K562 (cell line): ENCODE data around the gene ARFGEF3. TPM values are rescaled to one million over a fixed set of nuclear protein-coding genes. Genes with fewer than 3 reads are reported as not detected.

Experiments
- COPS2 ChIP-seq: fragments of 450-650 bp; conservative IDR thresholded peaks from 2 replicates; pipeline ENCODE4 v1.6.1; 2016; ENCODE audit warnings: mild to moderate bottlenecking, moderate library complexity
- DLX4 ChIP-seq: fragments of 250-450 bp; sonication (Bioruptor Pico); IDR thresholded peaks from 2 replicates; pipeline ENCODE4 v1.6.1; 2021; ENCODE audit warnings: mild to moderate bottlenecking
- GATAD2A ChIP-seq: fragments of 450-650 bp; IDR thresholded peaks from 2 replicates; pipeline ENCODE4 v1.6.1; 2017
- MEF2A ChIP-seq: IDR thresholded peaks from 2 replicates; pipeline ENCODE4 v1.6.1; 2011; ENCODE audit warnings: low read depth, mild to moderate bottlenecking, low read length, moderate library complexity; ENCODE audit not compliant: control insufficient read depth
- MEF2D ChIP-seq: conservative IDR thresholded peaks from 2 replicates; pipeline ENCODE4 v1.6.1; 2016; ENCODE audit warnings: low read depth, missing genetic modification characterization, missing compliant biosample characterization
- PRMT5 ChIP-seq: sonication (generic); formaldehyde crosslinking; IDR thresholded peaks from 2 replicates; pipeline ENCODE4 v1.5.0; 2020; ENCODE audit warnings: missing genetic modification reagents
- SIRT6 ChIP-seq: IDR thresholded peaks from one replicate; pipeline ENCODE4 v1.6.1; 2012; ENCODE audit warnings: low read depth, mild to moderate bottlenecking, control low read depth, inconsistent platforms, low read length, moderate library complexity
- SNRNP70 ChIP-seq: fragments of 200-400 bp; formaldehyde crosslinking; optimal IDR thresholded peaks from 2 replicates; pipeline ENCODE3; 2017; ENCODE audit warnings: low read depth, low read length
- ZNF165 ChIP-seq: fragments of 250-450 bp; sonication (Bioruptor Pico); IDR thresholded peaks from 2 replicates; pipeline ENCODE4 v1.4.0; 2020; ENCODE audit warnings: borderline replicate concordance
- ZNF436 ChIP-seq: fragments of 250-450, 450-650 bp; sonication (Bioruptor Pico); formaldehyde crosslinking; IDR thresholded peaks from 2 replicates; pipeline ENCODE4 v1.7.0; 2020; ENCODE audit warnings: mild to moderate bottlenecking
- polyA plus RNA-seq, 8 experiments: library from polyadenylated mRNA; depleted of rRNA in 4 of 8; stranded (reverse) in 5 of 8; unstranded in 3 of 8; fragments of >200 nt; fragmentation: Nextera tagmentation in 2 of 8; fragmentation: Illumina TruSeq in 1 of 8; extraction: Ambion mirVana in 2 of 8; extraction: Trizol in 1 of 8; gene quantifications; 2 replicates each; pipeline versions ENCODE4 v1.2.1 to v1.2.3, GENCODE V29; 2011 to 2014; ENCODE audit warnings: inconsistent platforms in 1 of 8, missing spikeins in 1 of 8
- total RNA-seq, 7 experiments: library from RNA; depleted of rRNA in 6 of 7; stranded (reverse); fragments of >200 nt in 6 of 7; fragmentation: Illumina TruSeq in 2 of 7; extraction: Trizol in 2 of 7; gene quantifications; 2 replicates each; pipeline versions ENCODE4 v1.2.1 to v1.2.3, GENCODE V29; 2011 to 2021; ENCODE audit warnings: low replicate concordance in 1 of 7
- TF ChIP-seq, protein P1 (sequence below), 2 experiments: IDR thresholded peaks; 2 replicates each; pipeline ENCODE4 v1.6.1; 2012; ENCODE audit warnings: improper control_type of control experiment in 2 of 2, low read depth in 2 of 2, low read length in 2 of 2, borderline replicate concordance in 1 of 2

ARFGEF3 gene
- total and polyA plus RNA-seq, 9 of the 15 experiments (the other 6 are each of a cell fraction or from before 2014, with no cell fraction given): under 0.01 to 0.02 TPM; not detected in 7

DNA sequence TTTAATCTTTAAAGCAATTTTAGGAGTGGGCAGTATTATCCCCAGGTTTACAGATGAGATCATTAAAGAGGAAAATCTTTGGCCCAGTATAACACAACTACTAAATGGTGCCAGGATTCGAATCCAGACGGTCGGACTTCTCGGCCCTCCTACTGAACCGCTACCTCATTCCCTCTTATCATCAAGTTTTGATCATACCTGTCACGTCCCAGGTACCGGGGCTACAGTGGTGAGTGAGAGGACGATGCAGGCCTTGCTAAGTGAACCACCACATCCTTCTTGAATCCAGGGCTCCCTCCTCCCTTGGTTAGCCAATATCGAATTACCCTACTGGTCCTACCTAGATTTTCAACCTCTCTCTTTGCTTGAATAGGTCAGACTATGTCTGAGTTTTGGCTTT, 134.6 kb downstream of the ARFGEF3 start (continued):
- TF ChIP-seq, protein P1, sequence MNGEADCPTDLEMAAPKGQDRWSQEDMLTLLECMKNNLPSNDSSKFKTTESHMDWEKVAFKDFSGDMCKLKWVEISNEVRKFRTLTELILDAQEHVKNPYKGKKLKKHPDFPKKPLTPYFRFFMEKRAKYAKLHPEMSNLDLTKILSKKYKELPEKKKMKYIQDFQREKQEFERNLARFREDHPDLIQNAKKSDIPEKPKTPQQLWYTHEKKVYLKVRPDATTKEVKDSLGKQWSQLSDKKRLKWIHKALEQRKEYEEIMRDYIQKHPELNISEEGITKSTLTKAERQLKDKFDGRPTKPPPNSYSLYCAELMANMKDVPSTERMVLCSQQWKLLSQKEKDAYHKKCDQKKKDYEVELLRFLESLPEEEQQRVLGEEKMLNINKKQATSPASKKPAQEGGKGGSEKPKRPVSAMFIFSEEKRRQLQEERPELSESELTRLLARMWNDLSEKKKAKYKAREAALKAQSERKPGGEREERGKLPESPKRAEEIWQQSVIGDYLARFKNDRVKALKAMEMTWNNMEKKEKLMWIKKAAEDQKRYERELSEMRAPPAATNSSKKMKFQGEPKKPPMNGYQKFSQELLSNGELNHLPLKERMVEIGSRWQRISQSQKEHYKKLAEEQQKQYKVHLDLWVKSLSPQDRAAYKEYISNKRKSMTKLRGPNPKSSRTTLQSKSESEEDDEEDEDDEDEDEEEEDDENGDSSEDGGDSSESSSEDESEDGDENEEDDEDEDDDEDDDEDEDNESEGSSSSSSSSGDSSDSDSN (IDR thresholded peaks at IDR 0.05; ENCODE audit: borderline replicate concordance in 1 of 2, low read depth in 2 of 2, low read length in 2 of 2): no peak
- TF ChIP-seq MEF2A: no peak
- TF ChIP-seq GATAD2A: no peak
- no peak for TF ChIP-seq PRMT5 (CRISPR knock-in tag)
- no peak for TF ChIP-seq SNRNP70
- TF ChIP-seq SIRT6: no peak
- no peak for TF ChIP-seq COPS2
- TF ChIP-seq DLX4 (CRISPR knock-in tag): no peak
- no peak for TF ChIP-seq MEF2D (tag)
- TF ChIP-seq ZNF436 (CRISPR knock-in tag): no peak
- TF ChIP-seq ZNF165 (CRISPR knock-in tag): no peak
- TF ChIP-seq, all 486 proteins: peak for 0
